ENCODE data around the gene MYLK. TPM values are rescaled to one million over a fixed set of nuclear protein-coding genes. Genes with fewer than 3 reads are reported as not detected.

MYLK gene
- total RNA-seq, 4 donors from 2014 or later, result 32.0 to 81.2 (median 61.5) TPM

- TF ChIP-seq CTCF (IDR thresholded peaks at IDR 0.05) (no peak), POLR2A (IDR thresholded peaks at IDR 0.05) (no peak), EP300 (IDR thresholded peaks at IDR 0.05) (no peak)
- WGBS, 2 donors, result 89% methylated on average over 3 to 4 of the region's 4 CpGs
- H3K27me3 ChIP-seq, result peaks cover 0 to 4% of the 10 kb centered on the region in 2 donors
- no peak overlapping the region for H3K4me3 ChIP-seq
- H3K4me1 ChIP-seq, result no peaks in the 10 kb centered on the region
- no peak overlapping the region for H3K27ac ChIP-seq
- DNase-seq (ENCODE audit: low spot score in 2 of 2), result no peak
- H3K9me3 ChIP-seq, result no peaks in the 10 kb centered on the region
- no peaks in the 10 kb centered on the region for H3K36me3 ChIP-seq
These were observed 6.2 kb downstream of the MYLK start for GRCh38 chr3:123877965-123878364.

DNA sequence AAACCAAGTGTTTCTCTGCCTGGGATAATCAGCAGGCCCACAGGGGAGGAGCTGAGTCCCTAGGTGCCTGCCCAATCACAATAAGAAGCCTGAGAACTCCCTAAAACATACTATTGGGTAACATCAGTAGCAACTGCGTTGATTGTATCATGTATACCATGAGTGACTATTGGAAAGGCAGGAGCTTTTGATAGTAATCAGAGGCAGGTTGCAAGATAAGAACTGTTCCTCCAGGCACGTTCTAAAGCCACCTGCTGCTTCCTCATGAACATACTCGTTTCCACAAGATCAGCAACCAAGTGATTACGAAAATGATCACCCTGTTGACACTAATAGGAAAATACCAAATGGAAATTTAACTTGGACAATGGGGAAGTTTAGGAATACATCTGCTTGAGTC, 6.7 kb downstream of the MYLK start:
- WGBS, 2 donors, result 83 to 87% methylated on average over 4 of the region's 4 CpGs
- DNase-seq (ENCODE audit: low spot score in 2 of 2), result no peak
- H3K27ac ChIP-seq, result no peak overlapping the region
- no peaks in the 10 kb centered on the region for H3K27me3 ChIP-seq
- no peaks in the 10 kb centered on the region for H3K9me3 ChIP-seq
- H3K4me3 ChIP-seq, result no peak overlapping the region
- TF ChIP-seq EP300 (IDR thresholded peaks at IDR 0.05), result no peak
- no peak for TF ChIP-seq CTCF (IDR thresholded peaks at IDR 0.05)
- no peak for TF ChIP-seq POLR2A (IDR thresholded peaks at IDR 0.05)
- no peaks in the 10 kb centered on the region for H3K4me1 ChIP-seq
- no peaks in the 10 kb centered on the region for H3K36me3 ChIP-seq

GRCh38 chr3:123876858-123877257, 7.3 kb downstream of the MYLK start:
- Histone ChIP-seq H3K4me3 (no peak overlapping the region), H3K27me3 (no peaks in the 10 kb centered on the region), H3K9me3 (no peaks in the 10 kb centered on the region), H3K27ac (no peak overlapping the region), H3K36me3 (no peaks in the 10 kb centered on the region), H3K4me1 (no peaks in the 10 kb centered on the region)
- TF ChIP-seq EP300 (IDR thresholded peaks at IDR 0.05) (no peak), POLR2A (IDR thresholded peaks at IDR 0.05) (no peak), CTCF (IDR thresholded peaks at IDR 0.05) (no peak)
- DNase-seq (ENCODE audit: low spot score in 2 of 2), result no peak

GRCh38 chr3:123872621-123873020, 11.5 kb downstream of the MYLK start:
- Histone ChIP-seq H3K4me1 (no peaks in the 10 kb centered on the region), H3K4me3 (no peak overlapping the region), H3K27me3 (no peaks in the 10 kb centered on the region), H3K36me3 (no peaks in the 10 kb centered on the region), H3K27ac (no peak overlapping the region), H3K9me3 (no peaks in the 10 kb centered on the region)
- DNase-seq (ENCODE audit: low spot score in 2 of 2), result no peak
- 92 to 100% methylated on average over 1 of the region's 1 CpG for WGBS, 2 donors
- no peak for TF ChIP-seq POLR2A (IDR thresholded peaks at IDR 0.05)
- TF ChIP-seq CTCF (IDR thresholded peaks at IDR 0.05), result no peak

GRCh38 chr3:123871946-123872345, 12.2 kb downstream of the MYLK start:
- DNase-seq (ENCODE audit: low spot score in 2 of 2), result no peak
- H3K9me3 ChIP-seq, result no peaks in the 10 kb centered on the region
- H3K36me3 ChIP-seq, result no peaks in the 10 kb centered on the region
- TF ChIP-seq EP300 (IDR thresholded peaks at IDR 0.05), result no peak
- TF ChIP-seq CTCF (IDR thresholded peaks at IDR 0.05), result no peak
- TF ChIP-seq POLR2A (IDR thresholded peaks at IDR 0.05), result no peak
- no peak overlapping the region for H3K4me3 ChIP-seq
- no peak overlapping the region for H3K27ac ChIP-seq
- no peaks in the 10 kb centered on the region for H3K4me1 ChIP-seq
- no peaks in the 10 kb centered on the region for H3K27me3 ChIP-seq
- WGBS, 2 donors, result 58 to 77% methylated on average over 1 of the region's 1 CpG

Data from tibial nerve (tissue), 4 donors.